Astrocyte of the spinal cord (primary cell): Measurements from ENCODE around the gene ZMYM2.
A peak's percentile ranks its signal among the peaks of the same experiment; 100 is the strongest.

Source experiments
- DNase-seq: peaks from one replicate; pipeline ENCODE4 v3.0.0; 2011; ENCODE audit warnings: low read depth, low spot score
- H3K4me3 ChIP-seq: 2 replicates; pipeline ENCODE4 v1.5.1; 2011; ENCODE audit warnings: low read depth, mild to moderate bottlenecking, low read length, moderate library complexity
- in situ Hi-C: cut with HindIII; loops from 2 replicates; pipeline ENCODE4 v1.10.0; 2017; ENCODE audit warnings: low sequenced_read_pairs
- TF ChIP-seq, protein P1 (sequence below): IDR thresholded peaks from 2 replicates; pipeline ENCODE4 v1.5.1; 2012; ENCODE audit warnings: low read depth, mild to moderate bottlenecking, low read length, inconsistent platforms

Gene ZMYM2

DNA sequence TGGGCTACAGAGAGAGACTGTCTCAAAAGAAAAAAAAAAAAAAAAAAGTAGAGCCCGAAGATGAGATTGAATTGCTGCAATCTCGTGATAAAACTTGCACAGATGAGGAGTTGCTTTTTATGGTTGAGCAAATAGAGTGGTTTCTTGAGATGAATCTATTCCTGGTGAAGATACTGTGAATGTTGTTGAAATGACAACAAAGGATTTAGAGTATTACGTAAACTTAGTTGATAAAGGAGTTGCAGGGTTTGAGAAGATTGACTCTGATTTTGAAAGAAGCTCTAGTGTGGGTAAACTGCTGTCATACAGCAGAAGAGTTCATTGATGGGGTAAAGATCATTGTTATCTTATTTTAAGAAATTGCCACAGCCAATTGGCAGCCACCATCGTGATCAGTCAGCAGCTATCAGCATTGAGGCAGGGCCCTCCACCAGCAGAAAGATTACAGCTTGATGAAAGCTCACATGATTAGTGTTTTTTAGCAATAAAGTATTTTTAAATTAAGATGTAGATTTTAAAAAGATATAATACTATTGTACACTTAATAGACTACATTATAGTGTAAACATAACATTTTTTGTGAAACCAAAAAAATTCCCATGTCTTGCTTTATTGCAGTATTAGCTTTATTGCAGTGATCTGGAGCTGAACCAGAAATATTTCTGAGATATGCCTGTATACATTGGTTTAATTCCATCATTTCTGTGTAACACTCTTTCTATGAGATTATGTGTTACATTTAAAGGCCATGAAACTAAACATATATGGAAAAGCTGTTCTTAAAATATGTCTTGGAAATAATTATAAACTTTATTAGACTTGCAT lies 43.1 kb downstream of the ZMYM2 start:
- DNase-seq: no peak
- TF ChIP-seq, protein P1, sequence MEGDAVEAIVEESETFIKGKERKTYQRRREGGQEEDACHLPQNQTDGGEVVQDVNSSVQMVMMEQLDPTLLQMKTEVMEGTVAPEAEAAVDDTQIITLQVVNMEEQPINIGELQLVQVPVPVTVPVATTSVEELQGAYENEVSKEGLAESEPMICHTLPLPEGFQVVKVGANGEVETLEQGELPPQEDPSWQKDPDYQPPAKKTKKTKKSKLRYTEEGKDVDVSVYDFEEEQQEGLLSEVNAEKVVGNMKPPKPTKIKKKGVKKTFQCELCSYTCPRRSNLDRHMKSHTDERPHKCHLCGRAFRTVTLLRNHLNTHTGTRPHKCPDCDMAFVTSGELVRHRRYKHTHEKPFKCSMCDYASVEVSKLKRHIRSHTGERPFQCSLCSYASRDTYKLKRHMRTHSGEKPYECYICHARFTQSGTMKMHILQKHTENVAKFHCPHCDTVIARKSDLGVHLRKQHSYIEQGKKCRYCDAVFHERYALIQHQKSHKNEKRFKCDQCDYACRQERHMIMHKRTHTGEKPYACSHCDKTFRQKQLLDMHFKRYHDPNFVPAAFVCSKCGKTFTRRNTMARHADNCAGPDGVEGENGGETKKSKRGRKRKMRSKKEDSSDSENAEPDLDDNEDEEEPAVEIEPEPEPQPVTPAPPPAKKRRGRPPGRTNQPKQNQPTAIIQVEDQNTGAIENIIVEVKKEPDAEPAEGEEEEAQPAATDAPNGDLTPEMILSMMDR: no peak
- in situ Hi-C loops: no loop called here
- no peak overlapping the region for H3K4me3 ChIP-seq

DNA sequence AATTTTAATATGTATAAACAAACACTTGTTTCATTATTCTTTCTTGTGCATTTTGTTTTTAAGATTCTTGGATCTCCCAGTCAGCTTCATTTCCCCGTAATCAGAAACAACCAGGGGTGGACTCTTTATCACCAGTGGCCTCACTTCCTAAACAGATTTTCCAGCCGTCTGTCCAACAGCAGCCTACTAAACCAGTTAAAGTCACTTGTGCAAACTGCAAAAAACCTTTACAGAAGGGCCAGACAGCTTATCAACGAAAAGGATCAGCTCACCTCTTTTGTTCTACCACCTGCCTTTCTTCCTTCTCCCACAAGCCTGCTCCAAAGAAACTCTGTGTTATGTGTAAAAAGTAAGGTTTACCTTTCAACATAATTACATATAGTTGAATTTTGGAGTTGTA lies 44.3 kb downstream of the ZMYM2 start:
- no peak for DNase-seq
- TF ChIP-seq, protein P1: no peak
- no peak overlapping the region for H3K4me3 ChIP-seq
- in situ Hi-C loops: no loop called here

GRCh38 chr13:20006206-20006605 lies 47.7 kb downstream of the ZMYM2 start:
- TF ChIP-seq, protein P1: no peak
- in situ Hi-C loops: no loop called here
- H3K4me3 ChIP-seq: no peak overlapping the region
- peak; percentile 50 for DNase-seq

DNA sequence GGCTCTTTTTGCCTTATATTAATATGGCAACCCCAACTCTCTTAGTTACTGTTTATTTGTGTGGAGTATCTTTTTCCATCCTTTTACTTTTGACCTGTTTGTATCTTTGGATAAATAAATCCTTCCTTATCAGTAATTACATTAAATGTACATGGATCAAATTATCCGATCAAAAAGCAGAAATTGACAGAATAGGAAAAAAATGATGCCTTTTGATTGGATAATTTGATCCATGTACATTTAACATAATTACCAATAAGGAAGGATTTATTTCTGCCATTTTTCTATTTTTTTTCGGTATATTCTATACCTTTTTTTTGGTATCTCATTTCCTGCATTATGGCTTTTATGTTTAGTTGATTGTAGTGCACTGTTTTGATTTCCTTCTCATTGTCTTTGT lies 57.2 kb downstream of the ZMYM2 start:
- H3K4me3 ChIP-seq: no peak overlapping the region
- in situ Hi-C loops: no loop called here

DNA sequence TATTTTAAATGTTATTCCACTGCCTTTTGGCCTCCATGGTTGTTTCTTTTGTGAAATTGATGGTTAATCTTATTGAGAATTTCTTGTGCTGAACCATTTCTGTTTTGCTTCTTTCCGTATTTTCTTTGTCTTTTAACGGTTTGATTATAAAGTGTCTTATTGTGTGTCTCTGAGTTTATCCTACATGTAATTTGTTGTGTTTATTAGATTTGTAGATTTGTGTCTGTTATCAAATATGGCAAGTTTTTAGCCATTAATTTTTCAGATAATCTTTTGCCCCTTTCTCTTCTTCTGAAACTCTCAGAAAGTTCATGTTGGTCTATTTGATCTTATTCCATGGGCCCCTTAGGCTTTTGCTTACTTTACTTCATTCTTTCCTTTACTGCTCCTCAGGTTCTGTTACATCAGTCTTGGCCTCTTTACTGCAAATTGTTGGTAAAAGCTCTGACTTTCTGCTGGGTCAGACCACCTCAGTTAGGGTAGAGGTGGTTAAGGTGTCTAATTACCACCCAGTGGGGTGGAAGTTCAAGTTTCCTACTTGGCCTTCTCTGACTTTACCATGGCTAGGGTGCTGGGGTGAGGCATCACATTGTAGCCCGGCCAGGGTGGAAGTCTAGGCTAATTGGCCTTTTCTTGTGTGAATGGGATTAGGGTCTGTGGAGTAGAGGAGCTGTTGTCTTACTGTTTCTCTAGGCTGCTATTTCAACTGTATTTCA lies 58.3 kb downstream of the ZMYM2 start:
- in situ Hi-C loops: no loop called here
- DNase-seq: no peak
- H3K4me3 ChIP-seq: no peak overlapping the region
- TF ChIP-seq, protein P1: no peak

More for the DNA sequence above, 57.2 kb downstream of the ZMYM2 start:
- TF ChIP-seq, protein P1: no peak
- no peak for DNase-seq

GRCh38 chr13:20017365-20017711 lies 58.8 kb downstream of the ZMYM2 start:
- DNase-seq: no peak
- TF ChIP-seq, protein P1: no peak
- in situ Hi-C loops: no loop called here
- H3K4me3 ChIP-seq: no peak overlapping the region
